Fibroblast of the aortic adventitia (primary cell): ENCODE data around the gene EFHD1. TPM values are rescaled to one million over a fixed set of nuclear protein-coding genes. Genes with fewer than 3 reads are reported as not detected.

ENCODE experiments used
- DNase-seq: peaks from one replicate; pipeline ENCODE4 v3.0.0-alpha.2; 2010; ENCODE audit warnings: low read depth
- H3K4me3 ChIP-seq: 2 replicates; pipeline ENCODE4 v1.5.1; 2011; ENCODE audit warnings: low read depth, mild to moderate bottlenecking, control low read depth, low read length, moderate library complexity
- CTCF ChIP-seq: IDR thresholded peaks from 2 replicates; pipeline ENCODE4 v1.5.1; 2011; ENCODE audit warnings: mild to moderate bottlenecking, low read length, control low read depth, inconsistent platforms; ENCODE audit not compliant: insufficient read depth
- total RNA-seq: library from RNA; depleted of rRNA; stranded (reverse); fragments of >200 nt; gene quantifications from 2 replicates; pipeline ENCODE4 v1.2.3, GENCODE V29; 2012; ENCODE audit warnings: low replicate concordance

Gene EFHD1
- total RNA-seq, 1 donor, result 0.45 TPM

- no peak for TF ChIP-seq CTCF
Observed at GRCh38 chr2:232613538-232614134, 19.8 kb upstream of the EFHD1 start.

GRCh38 chr2:232615339-232615738, 18.1 kb upstream of the EFHD1 start:
- H3K4me3 ChIP-seq, result no peak overlapping the region
- DNase-seq, result no peak
- TF ChIP-seq CTCF, result no peak

More at GRCh38 chr2:232613538-232614134, 19.8 kb upstream of the EFHD1 start:
- H3K4me3 ChIP-seq, result no peak overlapping the region
- no peak for DNase-seq

- TF ChIP-seq CTCF, result no peak
- no peak for DNase-seq
- H3K4me3 ChIP-seq, result no peak overlapping the region
Observed at GRCh38 chr2:232621186-232621585, 12.2 kb upstream of the EFHD1 start.

- H3K4me3 ChIP-seq, result no peak overlapping the region
- TF ChIP-seq CTCF, result no peak
- no peak for DNase-seq
Observed at GRCh38 chr2:232622563-232622962, 10.8 kb upstream of the EFHD1 start.

GRCh38 chr2:232623768-232624765, 9.3 kb upstream of the EFHD1 start:
- DNase-seq, result no peak
- no peak overlapping the region for H3K4me3 ChIP-seq
- TF ChIP-seq CTCF, result no peak

GRCh38 chr2:232626584-232626983, 6.8 kb upstream of the EFHD1 start:
- DNase-seq, result no peak
- no peak for TF ChIP-seq CTCF
- H3K4me3 ChIP-seq, result no peak overlapping the region
